DMS114 treated with DMSO at 0.1 percent for 48 hours (cell line): ENCODE data around the gene KRT8.
"Not testable (repeated sequence)": the region's sequence is repeated elsewhere in the genome, so short reads cannot be mapped to it uniquely, and the experiment has no call there.

Source experiments
- DNase-seq: peaks from one replicate; lab custom pipeline; 2025; ENCODE audit not compliant: unreplicated experiment; lab: John Stamatoyannopoulos, UW

The KRT8 gene

DNA sequence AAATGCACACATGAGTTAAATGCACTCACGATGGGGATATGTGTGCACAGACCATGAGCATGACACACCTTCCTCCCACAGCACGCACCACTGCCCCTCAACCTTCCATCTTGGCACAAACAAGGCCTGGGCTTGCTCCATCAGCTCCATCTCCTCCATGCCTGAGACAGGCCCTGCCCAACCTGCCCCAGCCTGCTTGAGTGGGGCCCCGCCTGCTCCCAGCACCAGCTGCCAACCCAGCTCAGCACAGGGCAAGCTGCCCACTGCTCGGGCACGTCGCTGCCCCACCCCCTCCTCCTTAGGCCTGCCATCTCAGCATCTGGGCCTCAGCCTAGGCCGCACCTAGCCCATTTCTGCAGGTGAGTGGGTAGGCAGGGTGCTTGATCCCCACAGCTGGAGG lies 28.5 kb downstream of the KRT8 start:
- DNase-seq: no peak

DNA sequence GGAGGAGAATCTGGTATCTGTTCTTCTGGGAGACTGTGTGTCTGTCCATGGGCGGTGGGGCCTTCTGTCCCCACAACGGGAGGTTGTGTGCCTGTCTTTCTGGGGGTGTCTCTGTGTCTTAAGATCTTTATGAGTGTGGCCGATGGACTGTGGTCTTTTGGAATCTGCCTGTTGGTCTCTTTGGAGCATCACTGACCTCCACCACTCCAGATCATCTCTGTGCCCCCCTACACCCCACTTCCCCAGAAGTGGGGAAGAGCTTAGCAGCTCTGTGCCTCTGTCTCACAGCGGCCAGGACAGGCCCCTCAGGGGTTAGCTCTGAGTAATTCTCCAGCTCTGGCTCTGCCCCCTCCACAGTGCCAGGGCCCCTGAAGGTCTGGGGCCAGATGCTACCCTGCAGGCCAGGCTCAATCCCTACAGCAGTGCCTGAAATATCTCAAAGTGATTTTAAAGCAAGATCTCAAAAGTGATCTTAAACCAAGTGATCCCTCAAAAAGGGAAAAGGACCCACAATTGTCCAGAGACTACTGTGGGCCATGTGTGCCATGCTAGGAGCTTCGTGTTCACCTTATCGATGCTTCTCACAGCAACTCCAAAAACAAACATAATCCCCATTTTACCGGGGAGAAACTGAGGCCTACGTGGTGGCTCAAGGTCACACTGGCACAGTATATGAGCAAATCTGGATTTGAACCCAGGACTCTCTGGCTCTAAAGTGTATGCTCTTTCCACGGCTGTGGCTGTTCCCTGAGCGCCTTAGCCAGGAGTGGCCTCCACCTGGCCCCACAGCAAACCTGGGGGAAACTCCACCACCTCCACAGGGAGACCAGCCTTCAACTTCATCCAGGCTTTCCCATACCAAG lies 30.1 kb downstream of the KRT8 start:
- DNase-seq: no peak

DNA sequence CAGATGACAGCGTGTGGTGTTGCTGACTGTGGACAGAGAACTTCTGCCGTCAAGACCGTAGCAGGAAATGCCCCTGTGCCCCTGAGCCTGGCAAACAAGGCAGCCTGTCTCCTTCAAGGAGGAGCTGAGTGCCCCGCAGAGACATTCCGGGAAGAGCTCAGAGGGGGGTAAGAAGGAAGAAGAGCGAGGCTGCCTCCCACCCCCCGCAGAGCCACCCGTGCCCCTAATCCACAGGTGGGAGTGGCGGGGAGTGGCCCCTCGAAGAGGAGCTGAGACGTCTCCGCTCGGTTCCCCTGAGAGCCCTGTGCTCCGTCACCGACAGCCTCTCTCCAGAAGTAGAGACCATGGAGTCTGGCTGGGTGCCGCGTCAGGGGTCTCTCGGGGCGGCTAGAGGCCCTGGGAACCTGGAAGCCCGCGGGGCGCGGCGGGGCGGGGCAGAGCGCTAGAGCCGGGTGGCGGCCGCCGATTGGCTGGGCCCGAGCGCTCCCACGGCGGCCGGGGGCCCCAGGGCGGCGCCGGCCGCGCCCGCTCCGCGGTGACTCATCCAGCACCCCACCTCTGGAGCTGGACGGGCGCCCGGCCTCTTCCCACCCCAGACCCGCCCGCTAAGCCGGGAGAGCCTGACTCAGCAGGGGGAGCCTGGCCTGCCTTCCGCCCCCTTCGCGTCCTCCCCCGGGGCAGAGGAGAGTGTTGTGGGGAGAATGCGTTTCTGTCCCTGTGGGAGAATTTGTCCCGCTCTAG lies 30.9 kb downstream of the KRT8 start:
- DNase-seq: no peak

DNA sequence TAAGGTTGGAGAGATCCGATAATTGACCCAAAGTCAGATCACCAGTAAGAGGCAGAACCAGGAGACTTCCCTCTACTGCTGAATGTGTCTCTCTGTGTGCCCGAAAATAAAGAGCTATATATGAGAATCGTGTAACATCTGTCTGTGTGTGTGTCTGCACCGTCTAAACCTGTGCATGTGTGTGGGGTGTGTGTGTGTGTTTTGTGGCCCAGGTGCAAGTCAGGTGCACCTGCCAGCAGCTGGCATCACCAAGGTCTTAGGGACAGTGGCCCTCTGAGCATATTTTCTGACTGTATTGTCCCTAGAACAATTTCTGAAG lies 31.4 kb downstream of the KRT8 start:
- DNase-seq: no peak

DNA sequence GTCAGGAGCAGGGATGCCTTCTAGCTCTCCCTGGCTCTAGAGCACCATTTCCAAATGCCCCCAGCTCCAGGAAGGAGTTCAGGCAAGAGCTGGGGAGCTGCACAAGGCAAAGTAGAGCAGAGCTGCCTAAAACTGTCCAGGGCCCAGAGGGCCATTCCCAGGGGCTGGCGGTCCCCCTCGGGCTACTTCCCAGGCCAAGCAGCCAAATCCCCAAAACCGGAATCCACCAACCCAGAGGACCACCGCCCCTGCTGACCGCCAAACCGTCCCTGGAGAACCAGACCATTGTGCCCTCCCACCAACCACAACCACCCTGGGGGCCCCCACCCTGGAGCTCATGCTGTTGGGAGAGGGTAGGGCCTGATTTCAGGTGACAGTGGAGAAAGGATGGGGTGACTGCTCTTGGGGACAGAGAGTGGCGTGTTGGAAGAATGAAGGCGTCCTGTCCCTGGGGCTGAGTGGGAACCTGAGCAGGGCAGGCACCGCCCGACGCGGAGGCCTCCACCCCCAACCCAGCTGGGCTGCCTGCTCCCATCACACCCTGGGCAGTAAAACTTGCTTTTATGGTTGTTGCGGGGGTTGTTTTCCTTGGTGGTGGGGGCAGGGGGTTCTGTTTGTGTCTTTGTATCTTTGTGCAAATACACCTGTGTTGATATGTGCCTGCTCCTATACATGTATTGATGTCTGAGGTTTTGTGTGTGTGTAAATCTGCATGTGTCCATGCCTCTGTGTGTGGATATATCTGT lies 32.1 kb downstream of the KRT8 start:
- no peak for DNase-seq

DNA sequence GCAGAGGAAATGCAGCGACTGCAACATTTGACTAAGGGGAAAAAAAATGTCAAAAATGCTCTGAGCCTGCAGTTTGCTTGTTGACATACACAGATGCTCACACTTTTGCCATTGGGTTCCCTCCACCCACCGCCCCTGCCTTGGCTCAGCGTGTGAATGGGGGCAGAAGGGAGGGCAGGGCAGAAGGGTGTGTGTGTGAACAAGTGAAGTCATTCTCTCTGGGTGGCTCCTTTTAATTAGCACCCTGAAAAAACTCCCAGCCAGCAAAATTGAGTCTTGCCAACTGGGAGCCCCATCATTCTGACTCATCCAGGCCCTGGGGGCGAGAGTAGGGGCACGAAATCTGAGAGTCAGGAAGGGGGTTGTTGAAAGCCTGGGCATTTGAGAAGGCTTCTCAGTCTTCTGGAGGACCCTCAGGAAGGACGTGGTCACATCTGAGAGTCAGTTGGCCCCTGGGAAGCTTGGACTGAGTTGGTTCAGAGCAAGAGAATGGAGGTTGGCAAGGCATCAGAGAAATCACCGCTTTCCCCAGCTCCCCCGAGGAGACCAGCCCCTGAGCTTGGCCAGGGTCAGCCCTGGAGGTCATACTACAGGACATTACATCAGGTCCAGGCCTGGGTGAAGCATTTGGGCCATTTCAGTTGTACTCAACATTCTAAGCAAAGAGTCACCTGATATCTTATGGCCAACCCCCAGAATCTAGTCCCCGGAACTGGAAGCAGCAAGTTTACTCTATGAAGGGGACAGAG lies 33.4 kb downstream of the KRT8 start:
- no peak for DNase-seq

DNA sequence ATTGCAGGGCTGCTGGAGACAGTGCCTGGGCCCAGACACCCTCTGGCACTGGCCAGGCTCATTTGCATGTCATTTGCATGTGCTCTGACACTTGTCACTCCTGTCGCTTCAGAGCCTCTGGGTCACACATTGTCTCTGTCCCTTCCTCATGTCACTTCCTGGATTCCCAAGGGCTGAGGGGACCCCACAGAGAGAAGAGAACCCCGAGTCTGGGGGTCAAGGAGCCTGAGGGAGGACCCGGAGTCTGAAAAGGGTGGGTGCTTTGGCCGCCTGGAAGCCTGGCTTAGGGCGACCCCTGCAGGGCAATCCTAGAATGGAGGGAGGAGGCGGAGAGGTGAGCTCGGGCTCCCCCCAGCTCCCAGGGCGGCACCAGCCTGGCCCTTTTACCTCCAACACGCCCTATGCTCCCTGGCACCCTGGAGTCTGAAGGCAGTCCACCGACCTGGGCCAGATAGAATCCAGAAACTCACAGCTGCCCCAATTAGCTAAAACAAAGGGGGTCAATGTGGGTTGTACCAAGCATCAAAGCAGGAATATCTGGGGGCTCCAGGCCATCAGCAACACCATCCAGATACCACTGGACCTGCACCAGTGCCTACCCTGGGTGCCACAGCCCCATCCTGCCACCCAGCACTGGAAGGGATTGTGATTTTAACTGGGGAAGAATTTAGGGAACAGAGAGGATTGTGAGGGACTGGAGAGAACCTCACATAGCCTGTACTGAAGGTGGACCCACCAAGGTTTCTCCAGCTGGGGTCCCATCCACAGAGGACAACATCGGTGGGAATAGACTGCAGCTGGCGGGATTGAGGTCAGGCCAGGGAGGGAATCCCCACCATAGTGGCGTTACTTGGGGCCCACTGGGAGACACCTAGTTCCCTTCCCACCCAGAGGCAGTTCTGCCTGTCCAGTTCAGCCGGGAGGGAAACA lies 34.2 kb downstream of the KRT8 start:
- no peak for DNase-seq

DNA sequence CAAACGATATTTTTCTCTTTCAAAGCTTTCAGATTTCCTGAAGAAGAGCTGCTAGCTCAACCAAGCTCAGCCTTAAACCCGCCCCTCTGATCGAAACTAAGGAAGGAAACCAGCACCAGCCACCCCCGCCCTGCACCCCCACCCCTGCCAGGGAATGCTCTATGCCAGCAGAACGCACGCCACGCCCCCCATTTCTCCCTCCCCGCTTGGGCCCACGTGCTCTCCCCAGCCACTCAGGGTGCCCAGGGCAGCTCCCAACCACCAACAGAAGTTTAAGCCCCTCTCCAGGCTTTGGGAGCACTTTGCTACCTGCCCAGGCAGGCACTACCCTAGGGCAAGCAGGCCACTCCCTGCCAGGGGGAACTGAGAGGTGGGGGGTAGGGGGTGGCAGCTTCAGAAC lies 37.2 kb downstream of the KRT8 start:
- DNase-seq: no peak

DNA sequence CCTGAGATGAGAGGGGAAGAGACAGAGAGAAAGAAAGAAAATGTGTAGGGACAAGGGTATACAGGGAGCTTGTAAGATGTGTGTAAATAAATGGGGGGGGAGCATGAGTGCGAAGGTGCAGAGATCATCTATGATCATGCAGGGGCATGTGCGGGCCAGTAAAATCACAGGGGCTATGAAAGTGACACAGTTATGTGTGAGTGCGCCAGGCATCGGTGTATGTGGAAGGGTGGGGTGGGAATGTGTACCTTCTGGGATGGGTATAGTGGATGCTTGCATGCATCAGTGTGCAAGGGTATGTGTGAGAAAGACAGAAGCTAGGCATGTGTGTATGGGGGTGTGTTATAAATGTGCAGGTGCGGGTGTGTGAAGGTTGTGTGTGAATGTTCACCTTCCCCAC lies 37.7 kb downstream of the KRT8 start:
- no peak for DNase-seq

DNA sequence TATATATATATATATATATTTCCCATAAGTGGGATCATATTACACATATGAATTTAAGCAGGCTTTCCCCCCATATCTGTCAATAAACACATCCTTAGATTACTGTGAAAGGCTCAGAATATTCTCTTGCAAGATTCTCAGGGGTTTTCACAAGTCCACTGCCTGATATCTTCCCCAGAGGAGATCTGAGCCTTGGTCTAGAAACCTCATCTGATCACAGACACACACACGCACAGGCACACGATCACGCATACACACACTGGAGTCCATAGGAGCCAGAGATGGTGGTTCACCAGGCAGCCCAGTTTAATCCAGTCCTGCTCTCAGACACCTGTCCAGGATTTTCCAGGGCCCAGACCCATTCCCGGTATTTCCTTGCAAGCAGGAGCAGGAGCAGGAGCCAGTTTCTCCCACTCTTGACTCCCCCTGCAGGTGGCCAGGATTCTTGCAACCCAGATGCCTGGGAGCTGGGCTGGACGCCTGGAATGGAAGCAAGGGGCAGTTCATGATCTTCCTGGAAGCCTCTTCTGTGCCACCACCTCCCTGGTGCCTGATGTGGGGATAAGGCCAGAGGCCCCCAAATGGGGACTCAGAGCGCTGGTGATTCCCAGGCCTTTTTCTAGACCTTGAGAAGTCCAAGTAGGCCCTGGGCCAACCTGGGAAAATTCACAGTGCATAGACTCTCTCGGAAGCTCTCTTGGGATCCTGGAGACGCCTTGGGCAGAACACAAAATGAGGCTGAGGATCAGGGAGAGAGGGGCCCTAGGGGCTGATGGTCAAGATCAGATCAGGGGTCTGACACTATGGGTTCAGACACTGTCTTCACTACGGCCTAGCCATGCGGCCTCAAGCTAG lies 39.6 kb downstream of the KRT8 start:
- DNase-seq: peak; percentile 69

DNA sequence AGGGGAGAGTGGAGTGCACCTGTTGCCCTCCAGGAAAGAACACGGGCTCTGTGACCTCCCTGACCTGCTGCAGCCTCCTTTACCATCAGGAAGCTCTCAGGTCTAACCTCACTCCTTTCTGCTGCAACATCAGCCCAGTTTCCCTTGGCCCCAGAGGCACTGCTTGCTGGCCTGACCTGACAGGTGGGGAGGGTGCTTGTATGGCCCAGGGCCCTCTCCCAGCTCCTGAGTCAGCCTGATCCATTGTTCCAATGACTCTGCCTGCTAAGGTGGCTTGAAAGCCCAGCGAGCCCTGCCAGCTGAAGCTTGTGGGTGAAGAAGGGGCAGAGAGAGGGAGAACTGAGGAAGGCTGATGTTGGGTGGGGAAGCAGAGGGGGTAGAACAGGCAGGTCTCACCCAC lies 42.9 kb downstream of the KRT8 start:
- no peak for DNase-seq

DNA sequence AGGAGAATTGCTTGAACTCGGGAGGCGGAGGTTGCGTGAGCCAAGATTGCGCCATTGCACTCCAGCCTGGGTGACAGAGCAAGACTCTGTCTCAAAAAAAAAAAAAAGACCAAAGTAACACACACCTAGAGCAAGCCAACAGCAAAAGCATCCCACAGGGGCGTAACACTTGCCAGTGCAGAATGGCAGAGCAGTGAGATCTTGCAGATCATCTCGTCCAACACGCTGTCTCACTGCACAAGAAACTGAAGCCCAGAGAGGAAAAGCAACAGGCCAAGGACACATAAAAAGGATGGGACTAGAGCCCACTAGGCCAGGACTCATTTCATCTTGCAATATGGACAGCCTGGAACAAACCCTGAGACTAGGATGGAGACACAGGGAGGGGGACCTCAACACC lies 43.4 kb downstream of the KRT8 start:
- DNase-seq: no peak

DNA sequence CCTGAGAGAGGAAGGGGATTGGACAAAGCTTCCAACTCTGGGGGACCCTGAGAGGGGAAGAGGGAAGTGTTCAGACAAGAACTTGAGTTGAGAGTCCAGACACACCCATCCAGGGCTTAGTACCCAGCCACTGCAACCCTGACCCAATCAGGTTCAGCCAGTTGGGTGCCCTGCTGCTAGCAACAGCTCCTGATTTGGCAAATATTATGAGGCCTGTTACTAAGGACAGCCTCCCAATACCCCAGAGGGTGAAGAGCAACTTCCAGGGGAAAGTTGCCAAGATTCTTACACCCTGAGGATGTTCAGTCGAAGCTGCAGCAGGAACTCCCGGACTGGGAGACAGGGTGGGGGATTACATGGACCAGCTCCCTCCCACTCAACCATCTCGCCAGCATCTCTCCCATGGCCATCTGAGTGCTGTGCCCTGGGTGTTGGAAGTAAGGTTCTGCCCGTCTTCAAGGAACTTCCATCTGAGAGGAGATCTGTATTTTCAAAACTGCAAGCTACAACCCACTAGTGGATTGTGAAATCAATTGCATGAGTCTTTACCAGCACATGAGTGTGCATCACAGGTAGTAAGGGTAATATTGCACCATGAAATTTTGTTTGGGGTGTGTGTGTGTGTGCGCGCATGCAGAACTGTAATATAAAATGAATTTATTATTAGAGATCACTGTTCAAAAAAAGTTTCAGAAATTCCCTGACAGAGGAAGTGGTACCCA lies 44.6 kb downstream of the KRT8 start:
- DNase-seq: no peak

DNA sequence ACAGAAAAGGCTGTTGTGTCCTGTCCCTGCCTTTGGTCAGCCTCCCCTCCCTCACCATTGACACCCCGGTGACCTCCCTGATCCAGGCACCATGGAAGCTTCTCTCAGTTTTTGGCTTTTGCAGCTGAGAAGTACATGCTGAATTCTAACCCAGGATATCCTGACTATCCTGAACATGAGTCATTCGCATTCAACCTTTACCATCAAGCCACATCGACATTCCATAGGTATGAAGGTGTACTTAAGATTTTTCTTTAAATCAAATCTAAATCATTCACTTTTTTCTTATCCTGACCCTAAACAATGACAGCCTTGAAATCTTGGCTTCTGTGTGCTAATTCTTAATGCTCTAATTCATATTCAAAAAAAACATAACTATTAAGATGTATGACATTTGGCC lies 47.4 kb downstream of the KRT8 start:
- no peak for DNase-seq

DNA sequence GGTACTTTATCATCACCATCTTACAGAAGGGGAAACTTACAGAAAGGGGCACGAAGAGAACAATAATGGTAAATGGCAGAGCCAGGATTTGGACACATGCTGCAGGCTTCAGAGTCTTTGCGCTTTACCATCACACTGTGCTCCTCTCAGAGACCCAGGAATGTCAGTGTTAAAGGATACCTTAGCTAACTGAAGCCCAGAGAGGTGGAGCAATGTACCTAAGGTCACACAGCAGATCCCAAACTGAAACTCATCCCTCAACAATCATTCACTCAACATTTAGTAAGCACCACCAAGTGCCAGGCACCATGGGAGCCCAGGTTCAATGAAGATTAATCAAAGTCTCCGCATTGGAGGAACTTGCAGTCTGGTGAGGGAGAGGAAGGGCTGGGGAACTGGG lies 48.1 kb downstream of the KRT8 start:
- no peak for DNase-seq

DNA sequence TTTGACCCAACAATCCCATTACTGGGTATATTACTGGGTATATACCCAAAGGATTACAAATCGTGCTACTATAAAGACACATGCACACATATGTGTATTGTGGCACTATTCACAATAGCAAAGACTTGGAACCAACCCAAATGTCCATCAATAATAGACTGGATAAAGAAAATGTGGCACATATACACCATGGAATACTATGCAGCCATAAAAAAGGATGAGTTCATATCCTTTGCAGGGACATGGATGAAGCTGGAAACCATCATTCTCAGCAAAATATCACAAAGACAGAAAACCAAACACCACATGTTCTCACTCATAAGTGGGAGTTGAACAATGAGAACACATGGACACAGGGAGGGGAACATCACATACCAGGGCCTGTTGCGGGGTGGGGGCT lies 48.8 kb downstream of the KRT8 start:
- not testable (repeated sequence) for DNase-seq

DNA sequence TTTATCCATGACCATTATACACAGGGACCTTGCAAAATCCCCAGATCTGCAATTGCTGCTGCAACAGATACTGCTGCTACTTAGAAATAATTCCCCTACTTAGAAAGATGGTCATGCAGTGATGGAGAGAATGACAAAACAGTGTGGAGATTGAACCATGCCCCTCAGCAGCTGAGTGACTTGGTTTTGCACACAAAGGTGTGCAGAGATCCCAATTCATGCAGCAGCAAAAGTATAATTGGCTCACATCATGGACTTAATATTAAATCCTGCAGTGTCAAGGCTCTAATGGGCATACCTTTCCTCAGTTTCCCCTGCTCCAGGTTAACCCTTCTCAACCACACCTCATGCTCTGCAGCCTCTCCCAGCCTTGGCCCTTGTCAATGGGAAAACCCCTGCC lies 53.1 kb downstream of the KRT8 start:
- DNase-seq: no peak

DNA sequence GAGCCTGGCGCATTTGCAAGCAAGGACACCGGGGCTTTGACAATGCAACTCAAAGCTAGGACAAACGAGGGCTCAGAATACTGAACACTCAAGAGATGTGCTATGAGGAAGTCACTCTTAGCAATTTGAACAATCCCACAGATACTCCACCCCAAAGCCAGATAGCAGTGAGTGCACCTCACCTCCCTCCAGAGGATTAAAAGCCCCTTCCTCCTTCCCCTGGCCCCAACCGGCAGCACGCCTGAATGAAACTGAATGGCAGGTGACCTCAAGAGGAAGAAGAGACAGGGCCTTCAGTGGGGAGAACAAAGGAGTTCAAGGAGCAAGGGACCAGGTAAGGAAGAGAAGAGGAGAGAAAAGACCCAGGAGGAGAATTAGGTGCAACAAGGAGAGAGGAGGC lies 54.2 kb downstream of the KRT8 start:
- DNase-seq: no peak

DNA sequence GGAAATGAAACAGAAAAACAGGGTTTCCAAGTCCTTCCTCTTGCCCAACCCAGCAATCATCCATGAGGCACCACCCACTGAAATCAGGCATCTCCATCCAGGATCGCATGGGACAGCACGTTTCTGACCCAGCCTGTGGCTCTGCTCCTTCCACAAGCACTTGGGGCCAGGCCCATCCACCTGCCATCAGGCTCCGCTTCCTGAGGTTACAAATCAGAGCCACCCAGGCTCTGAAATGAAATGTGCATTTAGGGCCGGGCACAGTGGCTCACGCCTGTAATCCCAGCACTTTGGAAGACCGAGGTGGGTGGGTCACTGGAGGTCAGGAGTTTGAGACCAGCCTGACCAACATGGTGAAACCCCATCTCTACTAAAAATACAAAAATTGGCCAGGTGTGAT lies 55.4 kb downstream of the KRT8 start:
- no peak for DNase-seq
